GM18502 (cell line): ENCODE measurements around the gene PRR11.
"Not testable (repeated sequence)": the region's sequence is repeated elsewhere in the genome, so short reads cannot be mapped to it uniquely, and the experiment has no call there.

ENCODE experiments used
- ATAC-seq: cut with Tn5 transposase; IDR thresholded peaks from one replicate; pipeline ENCODE4 v1.9.1; 2021; ENCODE audit warnings: mild to moderate bottlenecking; ENCODE audit not compliant: unreplicated experiment, poor library complexity

The PRR11 gene

GRCh38 chr17:59199398-59199797 lies 43.9 kb downstream of the PRR11 start:
- ATAC-seq, result no peak

GRCh38 chr17:59202320-59202719 lies 46.8 kb downstream of the PRR11 start:
- no peak for ATAC-seq

GRCh38 chr17:59219370-59219769 lies 63.8 kb downstream of the PRR11 start:
- ATAC-seq, result no peak

GRCh38 chr17:59219992-59220327 lies 64.4 kb downstream of the PRR11 start:
- no peak for ATAC-seq

GRCh38 chr17:59220328-59221158 lies 65.0 kb downstream of the PRR11 start, which contains the start of gene GDPD1:
Gene GDPD1 (plus strand): TSS chr17:59220511. CDS start chr17:59220610, 99 bp downstream.
- peak; percentile 94 for ATAC-seq

- no peak for ATAC-seq
Observed at GRCh38 chr17:59221159-59221847, 65.8 kb downstream of the PRR11 start.

GRCh38 chr17:59223813-59224212 lies 68.3 kb downstream of the PRR11 start:
- ATAC-seq, result no peak

- ATAC-seq, result not testable (repeated sequence)
Observed at GRCh38 chr17:59228588-59228987, 73.0 kb downstream of the PRR11 start.

- ATAC-seq, result no peak
Observed at GRCh38 chr17:59230764-59231163, 75.2 kb downstream of the PRR11 start.

- ATAC-seq, result no peak
Observed at GRCh38 chr17:59234631-59235030, 79.1 kb downstream of the PRR11 start.

- ATAC-seq, result no peak
Observed at GRCh38 chr17:59238906-59239305, 83.4 kb downstream of the PRR11 start.

GRCh38 chr17:59244081-59244480 lies 88.5 kb downstream of the PRR11 start:
- ATAC-seq, result no peak
